ENCODE results near the gene MARCHF3. TPM values are rescaled to one million over a fixed set of nuclear protein-coding genes. Genes with fewer than 3 reads are reported as not detected.

Gene MARCHF3
- 31.7 and 31.9 TPM in 2 replicates for total RNA-seq
- polyA plus RNA-seq, result 30.2 and 35.0 TPM in 2 replicates
- polyA plus RNA-seq (2011; cell fraction: cytosol; rRNA removed), result 20.0 and 24.6 TPM in 2 replicates
- 18.5 and 27.8 TPM in 2 replicates for polyA plus RNA-seq (2011; cell fraction: nucleus; rRNA removed)
- polyA plus RNA-seq (2012), result 30.3 and 43.9 TPM in 2 replicates
- 49.3 and 58.2 TPM in 2 replicates for polyA minus RNA-seq
- polyA minus RNA-seq (2011; cell fraction: cytosol; rRNA and poly(A)+ RNA removed), result 2.7 TPM
- polyA minus RNA-seq (2011; cell fraction: nucleus; rRNA and poly(A)+ RNA removed), result 49.4 and 51.2 TPM in 2 replicates
- Bru-seq, nascent RNA, result percentile 86 among the genes with signal in this experiment
- percentile 66 among the genes with signal in this experiment for BruChase-seq, experiment 1, labeled RNA remaining after a 6-hour chase
- percentile 73 among the genes with signal in this experiment for BruChase-seq, experiment 2, labeled RNA remaining after a 2-hour chase
- long read RNA-seq, full-length matches to known transcripts, result 58 of 73 reads
- long read RNA-seq, partial matches to known transcripts, result 3 of 73 reads
- long read RNA-seq, other reads (novel, unspliced or antisense), result 12 of 73 reads

- TF ChIP-seq MAX (IDR thresholded peaks at IDR 0.05; ENCODE audit: insufficient read depth, insufficient read length) (no peak), POLR2AphosphoS5 (IDR thresholded peaks at IDR 0.05; ENCODE audit: insufficient read depth, low read depth, low read length) (peak; percentile 87), POLR2A (IDR thresholded peaks at IDR 0.05; ENCODE audit: low read depth, low read length) (peak; percentile 94), FOS (IDR thresholded peaks at IDR 0.05; ENCODE audit: borderline replicate concordance, insufficient read depth, low read length) (no peak), CTCF (IDR thresholded peaks at IDR 0.05; ENCODE audit: extremely low read depth in 1 of 2, insufficient read depth in 1 of 2, low read depth in 1 of 2, low read length in 2 of 2) (peak in 1 of 2 donors; percentile 25), JUN (IDR thresholded peaks at IDR 0.05; ENCODE audit: borderline replicate concordance, insufficient read depth, insufficient read length, low read depth) (no peak), GATA2 (IDR thresholded peaks at IDR 0.05; ENCODE audit: insufficient read depth, insufficient read length, low read depth, low read length) (no peak)
- Histone ChIP-seq H3K9me1 (replicated peaks; ENCODE audit: control insufficient read depth, extremely low read depth, insufficient read depth, low read length) (no peaks in the 10 kb centered on the region), H3K4me1 (ENCODE audit: control insufficient read depth, extremely low read depth, insufficient read depth, low read length) (peaks cover 11% of the 10 kb centered on the region), H3K36me3 (ENCODE audit: control insufficient read depth in 2 of 2, extremely low read depth in 1 of 2, insufficient read depth in 2 of 2, low read length in 2 of 2) (no peaks in the 10 kb centered on the region), H3K4me2 (ENCODE audit: insufficient read depth, low read length) (peak within 1 kb of the TSS; percentile 97), H3K9me3 (replicated peaks; ENCODE audit: control insufficient read depth, insufficient read depth, low read length) (no peaks in the 10 kb centered on the region), H3K79me2 (ENCODE audit: control insufficient read depth, insufficient read depth, low read length) (peaks cover 47% of the 10 kb centered on the region), H3K27ac (ENCODE audit: insufficient read depth, low read depth, low read length) (peak within 1 kb of the TSS; percentile 78), H3K27me3 (ENCODE audit: control insufficient read depth in 2 of 2, insufficient read depth in 2 of 2, low read length in 2 of 2) (no peaks in the 10 kb centered on the region), H4K20me1 (replicated peaks; ENCODE audit: control insufficient read depth, extremely low read depth, insufficient read depth, low read length) (no peaks in the 10 kb centered on the region), H3K9ac (replicated peaks; ENCODE audit: extremely low read depth, insufficient read depth, low read length) (peak within 1 kb of the TSS; percentile 73), H2AFZ (ENCODE audit: low read depth, low read length) (peak within 1 kb of the TSS; percentile 81), H3K4me3 (replicated peaks in 1 of 3; ENCODE audit: insufficient read depth in 1 of 3, low read depth in 1 of 3, low read length in 3 of 3) (peak within 1 kb of the TSS; percentile 83 to 93 (median 88))
- DNase-seq (ENCODE audit: low read depth, low spot score) (peak; percentile 98), FAIRE-seq (peak; percentile 97)
- TSS peak; percentile 66 for BruUV-seq (replicated peaks)
- intact Hi-C loops (cut with micrococcal nuclease), result loop anchor here (1.0 to 2.0 kb wide), 10 partner anchors 11 to 284 kb away; partner anchors contain the start of genes LMNB1 and MEGF10
- dilution Hi-C loops (cut with MboI; ENCODE audit: extremely low pct_ligation_motif_present, low sequenced_read_pairs), result no loop called here
- ChIA-PET POLR2A (interaction anchor here (1.0 to 1.2 kb wide), 2 partner anchors 10 to 253 kb away, joined by 3 to 5 read pairs; no protein-coding TSS in a partner anchor), CTCF (interaction anchor here (0.6 to 1.6 kb wide), 12 partner anchors 11 to 284 kb away, joined by 3 to 7 read pairs (median 4); no protein-coding TSS in a partner anchor)
Measured at GRCh38 chr5:127030259-127031146, at the start of gene MARCHF3. Gene MARCHF3, minus strand, starts transcription at chr5:127030558. Its CDS starts 112,387 bp downstream, at chr5:126918171.

Measured in endothelial cell of umbilical vein (primary cell).